GM12872 (cell line): ENCODE data around the gene RTN4R.

ENCODE experiments used
- CTCF ChIP-seq: IDR thresholded peaks from 3 replicates; pipeline ENCODE4 v1.5.1; 2011; ENCODE audit warnings: low read depth, mild to moderate bottlenecking, low read length, moderate library complexity; ENCODE audit not compliant: insufficient read depth

The RTN4R gene

DNA sequence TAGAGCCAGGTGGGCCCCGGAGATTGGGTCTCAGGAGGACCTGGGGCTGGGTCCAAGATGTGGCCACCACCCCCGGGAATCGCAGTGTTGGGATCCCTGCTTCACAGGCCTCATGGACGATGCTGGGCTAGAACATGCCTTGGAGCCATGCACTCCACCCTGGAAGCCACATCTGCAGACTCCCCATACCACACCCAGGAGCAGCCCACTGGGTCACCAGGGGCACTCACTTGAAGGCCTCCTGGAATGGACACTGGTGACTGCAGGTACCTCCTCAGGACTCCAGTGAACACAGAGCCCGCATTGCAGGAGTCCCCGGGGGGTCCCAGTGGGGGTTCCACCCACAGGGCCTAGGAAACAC is 25.0 kb downstream of the RTN4R start:
- no peak for TF ChIP-seq CTCF

DNA sequence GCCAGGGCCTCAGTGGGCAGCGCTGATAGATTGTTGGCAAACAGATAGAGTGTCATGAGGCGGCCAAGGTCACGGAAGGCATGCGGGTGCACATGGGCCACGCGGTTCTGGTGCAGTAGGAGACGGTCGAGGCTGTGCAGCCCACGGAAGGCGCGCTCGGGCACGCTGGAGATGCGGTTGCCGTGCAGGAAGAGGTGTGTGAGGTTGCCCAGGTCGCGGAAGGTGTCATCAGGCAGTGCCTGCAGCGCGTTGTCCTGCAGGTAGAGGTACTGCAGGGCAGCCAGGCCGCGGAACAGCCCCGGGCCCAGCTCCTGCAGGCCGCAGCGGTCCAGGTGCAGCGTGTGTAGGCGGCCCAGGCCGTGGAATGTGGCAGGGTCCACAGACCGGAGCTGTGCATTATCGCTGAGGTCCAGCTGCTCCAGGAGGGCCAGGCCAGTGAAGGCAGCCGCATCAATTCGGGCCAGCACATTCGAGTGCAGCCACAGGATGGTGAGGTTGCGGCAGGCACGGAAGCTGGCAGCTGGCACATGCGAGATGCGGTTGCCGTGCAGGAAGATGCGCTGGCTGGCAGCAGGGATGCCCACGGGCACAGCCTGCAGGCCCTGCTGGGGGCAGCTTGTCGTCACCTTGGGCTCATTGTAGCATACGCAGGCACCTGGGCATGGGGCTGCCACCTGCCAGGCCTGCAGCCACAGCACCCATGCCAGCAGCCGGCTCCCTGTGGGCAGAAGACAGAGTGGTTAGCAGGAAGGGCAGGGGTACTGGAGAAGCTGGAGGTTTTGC is 25.5 kb downstream of the RTN4R start:
- TF ChIP-seq CTCF: no peak

GRCh38 chr22:20241579-20242392 is 26.3 kb downstream of the RTN4R start:
- TF ChIP-seq CTCF: no peak

DNA sequence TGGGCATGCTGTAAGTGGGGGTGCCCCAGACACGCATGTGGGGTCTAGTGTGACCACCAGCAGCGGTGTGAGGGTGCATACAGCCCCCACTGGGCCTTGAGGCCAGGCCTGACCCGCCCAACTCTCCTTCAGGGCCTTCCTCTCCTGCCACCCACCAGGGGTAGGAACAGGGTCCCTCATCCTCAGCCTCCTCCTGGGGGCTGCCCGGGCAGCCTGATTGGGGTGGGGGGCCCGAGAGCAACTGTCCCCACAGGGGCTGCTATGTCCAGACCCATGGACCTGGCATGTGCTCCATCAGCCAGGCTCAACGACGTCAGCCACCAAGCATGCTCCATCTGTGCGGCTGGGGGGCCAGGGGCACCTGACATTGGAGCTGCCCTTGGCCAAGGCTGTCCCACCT is 27.2 kb downstream of the RTN4R start:
- TF ChIP-seq CTCF: no peak

DNA sequence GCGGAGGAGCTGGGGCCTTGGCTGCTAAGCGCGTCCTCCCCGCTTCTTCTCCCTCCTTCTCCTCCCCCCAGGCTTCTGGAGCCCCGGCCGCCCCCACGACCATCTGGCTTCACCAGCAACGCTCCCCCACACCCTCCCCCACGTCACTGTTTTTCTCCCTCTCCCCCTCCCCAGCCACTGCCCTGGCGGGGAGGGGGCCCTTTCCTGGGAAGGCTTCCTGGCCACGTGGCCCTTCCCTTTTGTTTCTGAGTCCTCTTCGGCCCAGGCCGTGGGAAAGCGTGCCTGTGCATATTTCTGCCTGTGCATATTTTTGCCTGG is 27.7 kb downstream of the RTN4R start:
- no peak for TF ChIP-seq CTCF

- TF ChIP-seq CTCF: no peak
Observed at GRCh38 chr22:20239676-20240446, 28.3 kb downstream of the RTN4R start.

GRCh38 chr22:20238901-20239675 is 29.0 kb downstream of the RTN4R start:
- TF ChIP-seq CTCF: no peak
